Ishikawa (cell line): ENCODE measurements around the gene BABAM1.

Experiments used
- CEBPB ChIP-seq: IDR thresholded peaks from 2 replicates; pipeline ENCODE4 v1.6.1; 2012
- CREB1 ChIP-seq: IDR thresholded peaks from 2 replicates; pipeline ENCODE4 v1.6.1; 2012; ENCODE audit warnings: low read depth
- EGR1 ChIP-seq: IDR thresholded peaks from 2 replicates; pipeline ENCODE4 v1.6.1; 2012
- EP300 ChIP-seq: IDR thresholded peaks from 2 replicates; pipeline ENCODE4 v1.6.1; 2012; ENCODE audit warnings: borderline replicate concordance
- FOXM1 ChIP-seq: IDR thresholded peaks from 2 replicates; pipeline ENCODE4 v1.6.1; 2012; ENCODE audit warnings: low read depth, borderline replicate concordance
- NFIC ChIP-seq: IDR thresholded peaks from 2 replicates; pipeline ENCODE4 v1.6.1; 2012
- RAD21 ChIP-seq: IDR thresholded peaks from 2 replicates; pipeline ENCODE4 v1.6.1; 2012; ENCODE audit warnings: low read depth
- TAF1 ChIP-seq: IDR thresholded peaks from 2 replicates; pipeline ENCODE4 v1.6.1; 2012; ENCODE audit warnings: low read depth, mild to moderate bottlenecking
- TCF12 ChIP-seq: IDR thresholded peaks from 2 replicates; pipeline ENCODE4 v1.6.1; 2012; ENCODE audit warnings: low read depth
- TEAD4 ChIP-seq: IDR thresholded peaks from 2 replicates; pipeline ENCODE4 v1.6.1; 2012
- YY1 ChIP-seq: IDR thresholded peaks from 2 replicates; pipeline ENCODE4 v1.6.1; 2012; ENCODE audit warnings: low read depth
- ZBTB7A ChIP-seq: IDR thresholded peaks from 2 replicates; pipeline ENCODE4 v1.6.1; 2012; ENCODE audit warnings: low read depth
- TF ChIP-seq, protein P1 (sequence below): IDR thresholded peaks from 2 replicates; pipeline ENCODE4 v1.6.1; 2012
- TF ChIP-seq, protein P2 (sequence below): IDR thresholded peaks from 2 replicates; pipeline ENCODE4 v1.6.1; 2012; ENCODE audit warnings: low read depth, mild to moderate bottlenecking
- TF ChIP-seq, protein P3 (sequence below): IDR thresholded peaks from 2 replicates; pipeline ENCODE4 v1.6.1; 2012

Gene BABAM1

GRCh38 chr19:17246681-17247425 lies 20.4 kb upstream of the BABAM1 start:
- TF ChIP-seq EGR1 (no peak), TCF12 (no peak), RAD21 (no peak), TEAD4 (no peak), YY1 (no peak)
- TF ChIP-seq, protein P1, sequence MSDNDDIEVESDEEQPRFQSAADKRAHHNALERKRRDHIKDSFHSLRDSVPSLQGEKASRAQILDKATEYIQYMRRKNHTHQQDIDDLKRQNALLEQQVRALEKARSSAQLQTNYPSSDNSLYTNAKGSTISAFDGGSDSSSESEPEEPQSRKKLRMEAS, result 0 out of 2 replicates have a peak, but pooled peaks have one; percentile 15
- TF ChIP-seq, protein P2, sequence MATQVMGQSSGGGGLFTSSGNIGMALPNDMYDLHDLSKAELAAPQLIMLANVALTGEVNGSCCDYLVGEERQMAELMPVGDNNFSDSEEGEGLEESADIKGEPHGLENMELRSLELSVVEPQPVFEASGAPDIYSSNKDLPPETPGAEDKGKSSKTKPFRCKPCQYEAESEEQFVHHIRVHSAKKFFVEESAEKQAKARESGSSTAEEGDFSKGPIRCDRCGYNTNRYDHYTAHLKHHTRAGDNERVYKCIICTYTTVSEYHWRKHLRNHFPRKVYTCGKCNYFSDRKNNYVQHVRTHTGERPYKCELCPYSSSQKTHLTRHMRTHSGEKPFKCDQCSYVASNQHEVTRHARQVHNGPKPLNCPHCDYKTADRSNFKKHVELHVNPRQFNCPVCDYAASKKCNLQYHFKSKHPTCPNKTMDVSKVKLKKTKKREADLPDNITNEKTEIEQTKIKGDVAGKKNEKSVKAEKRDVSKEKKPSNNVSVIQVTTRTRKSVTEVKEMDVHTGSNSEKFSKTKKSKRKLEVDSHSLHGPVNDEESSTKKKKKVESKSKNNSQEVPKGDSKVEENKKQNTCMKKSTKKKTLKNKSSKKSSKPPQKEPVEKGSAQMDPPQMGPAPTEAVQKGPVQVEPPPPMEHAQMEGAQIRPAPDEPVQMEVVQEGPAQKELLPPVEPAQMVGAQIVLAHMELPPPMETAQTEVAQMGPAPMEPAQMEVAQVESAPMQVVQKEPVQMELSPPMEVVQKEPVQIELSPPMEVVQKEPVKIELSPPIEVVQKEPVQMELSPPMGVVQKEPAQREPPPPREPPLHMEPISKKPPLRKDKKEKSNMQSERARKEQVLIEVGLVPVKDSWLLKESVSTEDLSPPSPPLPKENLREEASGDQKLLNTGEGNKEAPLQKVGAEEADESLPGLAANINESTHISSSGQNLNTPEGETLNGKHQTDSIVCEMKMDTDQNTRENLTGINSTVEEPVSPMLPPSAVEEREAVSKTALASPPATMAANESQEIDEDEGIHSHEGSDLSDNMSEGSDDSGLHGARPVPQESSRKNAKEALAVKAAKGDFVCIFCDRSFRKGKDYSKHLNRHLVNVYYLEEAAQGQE, result no peak

DNA sequence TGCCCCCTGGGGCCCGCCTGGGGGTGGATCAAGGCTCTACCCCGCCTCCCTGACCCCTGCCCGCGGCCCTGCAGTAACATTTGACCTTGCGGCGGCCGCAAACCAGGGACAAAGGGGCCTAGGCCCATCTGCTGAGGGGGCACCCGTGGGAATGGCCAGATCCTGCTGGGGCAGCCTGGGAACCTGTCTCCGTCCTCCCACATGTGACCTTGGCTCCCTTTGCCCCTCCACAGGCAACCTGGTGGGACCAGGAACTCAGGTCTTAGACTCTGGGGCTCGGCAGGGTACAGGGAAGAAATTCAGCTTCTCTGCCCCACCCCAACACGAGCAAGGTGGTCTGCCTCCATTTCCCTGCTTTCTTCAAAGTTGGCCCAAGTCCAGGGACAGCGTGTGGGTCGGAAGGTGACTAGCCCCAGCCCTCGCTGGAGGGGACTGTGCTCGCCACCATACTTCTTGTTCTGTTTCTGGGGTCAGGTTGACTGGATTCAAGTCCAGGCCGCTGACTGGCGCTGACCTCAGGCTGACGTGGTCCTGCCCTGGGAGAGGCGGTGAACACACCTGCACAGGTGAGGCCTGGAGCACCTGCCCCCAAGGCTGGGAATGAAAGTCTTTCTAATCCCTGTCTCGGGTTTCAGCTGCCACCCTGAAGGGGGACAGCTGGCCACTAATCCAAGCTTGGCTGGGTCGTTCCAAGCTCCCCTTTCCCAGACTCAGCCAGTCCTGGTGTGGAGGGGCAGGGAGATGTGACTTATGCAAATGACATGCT lies 19.0 kb upstream of the BABAM1 start:
- TF ChIP-seq, protein P3, sequence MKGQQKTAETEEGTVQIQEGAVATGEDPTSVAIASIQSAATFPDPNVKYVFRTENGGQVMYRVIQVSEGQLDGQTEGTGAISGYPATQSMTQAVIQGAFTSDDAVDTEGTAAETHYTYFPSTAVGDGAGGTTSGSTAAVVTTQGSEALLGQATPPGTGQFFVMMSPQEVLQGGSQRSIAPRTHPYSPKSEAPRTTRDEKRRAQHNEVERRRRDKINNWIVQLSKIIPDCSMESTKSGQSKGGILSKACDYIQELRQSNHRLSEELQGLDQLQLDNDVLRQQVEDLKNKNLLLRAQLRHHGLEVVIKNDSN, result peak; percentile 30; the same call in 1 of the 2 replicates
- TF ChIP-seq ZBTB7A (peak; percentile 65; the same call in 1 of the 2 replicates), EGR1 (no peak), CEBPB (no peak), TCF12 (peak; percentile 88), TEAD4 (no peak), RAD21 (no peak; the same call in 1 of the 2 replicates), FOXM1 (no peak), CREB1 (peak; percentile 45; the same call in 1 of the 2 replicates), TAF1 (peak; percentile 17; the same call in 1 of the 2 replicates), EP300 (peak; percentile 74), YY1 (no peak), NFIC (peak; percentile 66)
- TF ChIP-seq, protein P2, result no peak
- TF ChIP-seq, protein P1, result peak; percentile 68

DNA sequence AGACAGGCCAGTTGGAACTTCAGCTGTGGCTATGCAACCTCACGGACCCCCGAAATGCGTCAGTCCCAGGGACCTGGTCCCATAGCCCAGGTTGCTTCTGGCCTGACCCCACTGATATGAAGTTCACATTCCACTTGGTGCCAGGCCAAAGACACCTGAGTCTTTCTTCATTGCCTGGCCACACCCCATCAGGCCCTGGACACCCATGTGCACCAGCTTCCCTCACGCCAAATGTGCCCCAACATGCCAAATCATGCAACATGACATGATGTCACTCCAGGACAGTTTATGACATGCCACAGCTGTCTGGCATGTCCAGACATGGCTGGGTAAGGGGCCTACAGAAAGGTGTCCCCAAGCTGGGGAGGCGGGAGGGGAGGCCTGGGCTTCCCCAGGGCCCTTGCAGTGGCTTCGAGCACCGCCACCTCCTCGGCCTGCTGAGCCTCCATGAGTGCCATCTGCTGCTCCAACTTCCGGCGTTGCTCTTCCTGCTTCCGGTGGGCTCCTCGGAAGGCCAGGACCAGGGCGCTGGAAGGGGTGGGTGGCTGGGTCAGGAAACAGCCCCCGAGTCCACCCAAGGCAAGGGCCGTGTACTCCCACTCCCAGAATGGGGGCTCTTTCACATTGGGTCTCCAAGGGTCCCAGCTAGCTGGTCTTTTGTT lies 17.2 kb upstream of the BABAM1 start:
- TF ChIP-seq TCF12, result no peak
- TF ChIP-seq CEBPB, result no peak

- TF ChIP-seq CREB1, result no peak
Measured at GRCh38 chr19:17254636-17255035, 12.6 kb upstream of the BABAM1 start.

GRCh38 chr19:17255150-17255621 lies 12.1 kb upstream of the BABAM1 start:
- no peak for TF ChIP-seq TAF1
- TF ChIP-seq ZBTB7A, result no peak
- peak; percentile 94 for TF ChIP-seq CEBPB
- no peak for TF ChIP-seq EP300
- TF ChIP-seq RAD21, result no peak
- no peak for TF ChIP-seq EGR1
- TF ChIP-seq, protein P3, result no peak; the same call in none of the 2 replicates
- peak; percentile 77 for TF ChIP-seq TEAD4
- no peak for TF ChIP-seq FOXM1
- no peak for TF ChIP-seq CREB1
- TF ChIP-seq, protein P1, result no peak
- 0 out of 2 replicates have a peak, but pooled peaks have one; percentile 12 for TF ChIP-seq YY1
- TF ChIP-seq, protein P2, result no peak
- TF ChIP-seq TCF12, result peak; percentile 16; the same call in 1 of the 2 replicates
- TF ChIP-seq NFIC, result no peak; the same call in 1 of the 2 replicates
